HepG2 (cell line): Measurements from ENCODE around the gene MYO10. TPM values are rescaled to one million over a fixed set of nuclear protein-coding genes. Genes with fewer than 3 reads are reported as not detected.

Experiments used
- ATAC-seq: fragments of 200-7000 bp; cut with Tn5 transposase; 3 replicates; pipeline ENCODE4 v1.9.1; 2020; ENCODE audit warnings: mild to moderate bottlenecking, moderate library complexity
- BruUV-seq: library from RNA; stranded (reverse); fragments of 400-500 nt; replicated peaks from 2 replicates; lab custom pipeline; 2021; lab: Mats Ljungman, UMichigan
- CTCF ChIA-PET: fragments of 300-600 bp; formaldehyde crosslinking; extraction: SDS; loops from one replicate; lab custom pipeline; 2021; ENCODE audit warnings: low total read pairs, inconsistent platforms, low intra/inter-chr PET ratio; lab: Yijun Ruan, JAX
- POLR2A ChIA-PET: fragments of 350-600 bp; sonication (Branson Sonifier 250); formaldehyde crosslinking; loops from one replicate; lab custom pipeline; 2020; ENCODE audit warnings: antibody characterized with exemption, inconsistent platforms; lab: Yijun Ruan, JAX
- DNase-seq: peaks from one replicate; pipeline ENCODE4 v3.0.0-alpha.2; 2015; ENCODE audit warnings: low spot score
- FAIRE-seq: peaks from 3 replicates; lab custom pipeline; 2011; peaks lifted over from hg19 to GRCh38; lab: Jason Lieb, UNC
- H2AFZ ChIP-seq: one replicate; pipeline ENCODE4 v1.6.1; 2011; ENCODE audit warnings: low read length, inconsistent platforms
- H3K27ac ChIP-seq: fragments of 300-600 bp; 3 replicates; pipeline ENCODE4 v1.8.0; 2011; ENCODE audit warnings: mixed run types, mild to moderate bottlenecking, mixed read lengths, low read length, inconsistent platforms; ENCODE audit not compliant: insufficient read depth; ENCODE audit errors: extremely low read length
- H3K27me3 ChIP-seq, 2 experiments: fragments of 200-600 bp in 1 of 2; 2 replicates in 1 of 2; 3 replicates in 1 of 2; pipeline versions ENCODE4 v1.6.0 to v1.8.0; 2011; ENCODE audit warnings: low read length in 2 of 2, mild to moderate bottlenecking in 2 of 2, moderate library complexity in 2 of 2, inconsistent platforms in 1 of 2; ENCODE audit not compliant: insufficient read depth in 2 of 2, control insufficient read depth in 1 of 2
- H3K36me3 ChIP-seq, 2 experiments: fragments of 200-600 bp in 1 of 2; replicated peaks in 1 of 2; 2 replicates in 1 of 2; 3 replicates in 1 of 2; pipeline versions ENCODE4 v1.5.1 to v1.8.0; 2011; ENCODE audit warnings: low read length in 2 of 2, inconsistent platforms in 1 of 2; ENCODE audit not compliant: insufficient read depth in 2 of 2, control insufficient read depth in 1 of 2
- H3K4me1 ChIP-seq: 2 replicates; pipeline ENCODE4 v1.5.1; 2012; ENCODE audit warnings: low read length, inconsistent platforms; ENCODE audit not compliant: insufficient read depth
- H3K4me2 ChIP-seq: 2 replicates; pipeline ENCODE4 v1.6.0; 2011; ENCODE audit warnings: low read depth, low read length, inconsistent platforms
- H3K4me3 ChIP-seq, 3 experiments: fragments of 200-600 bp in 1 of 3; sonication (generic), shearing (Covaris generic) in 1 of 3; replicated peaks in 1 of 3; 2 replicates each; pipeline ENCODE4 v1.5.1; 2011 to 2016; ENCODE audit warnings: low read length in 3 of 3, inconsistent platforms in 2 of 3, low read depth in 2 of 3, mild to moderate bottlenecking in 2 of 3, control low read depth in 1 of 3, mixed read lengths in 1 of 3; ENCODE audit not compliant: insufficient read depth in 1 of 3
- H3K79me2 ChIP-seq: one replicate; pipeline ENCODE4 v1.6.1; 2011; ENCODE audit warnings: low read length, inconsistent platforms; ENCODE audit not compliant: insufficient read depth
- H3K9ac ChIP-seq: 2 replicates; pipeline ENCODE4 v1.6.0; 2011; ENCODE audit warnings: mild to moderate bottlenecking, low read depth, low read length, inconsistent platforms; ENCODE audit not compliant: insufficient read depth
- H3K9me3 ChIP-seq: 2 replicates; pipeline ENCODE4 v1.5.1; 2012; ENCODE audit warnings: mild to moderate bottlenecking, low read length
- H4K20me1 ChIP-seq: 2 replicates; pipeline ENCODE4 v1.6.0; 2011; ENCODE audit warnings: inconsistent platforms, mild to moderate bottlenecking, low read length, moderate library complexity; ENCODE audit not compliant: insufficient read depth
- KAT2B ChIP-seq: fragments of 150-350 bp; IDR thresholded peaks from 2 replicates; pipeline ENCODE4 v1.6.1; 2014; ENCODE audit warnings: low read depth, low read length, borderline replicate concordance
- PHF8 ChIP-seq: sonication (generic); formaldehyde crosslinking; IDR thresholded peaks from 2 replicates; pipeline ENCODE4 v1.5.0; 2020; ENCODE audit warnings: missing genetic modification reagents
- WGBS: methylation state at CpG from one replicate; pipeline ENCODE4 v1.1.6; 2017; ENCODE audit warnings: low lambda C conversion rate; 5-methylcytosine and 5-hydroxymethylcytosine counted together
- in situ Hi-C: cut with HindIII; loops from 2 replicates; pipeline ENCODE4 v1.10.0; 2017; ENCODE audit warnings: low pct_unique_long_range_greater_than_20kb; ENCODE audit not compliant: extremely low pct_ligation_motif_present
- intact Hi-C: fragments of 100-400 bp; cut with micrococcal nuclease; formaldehyde crosslinking; loops from one replicate; pipeline ENCODE4 v1.10.0; 2022; ENCODE audit not compliant: unreplicated experiment
- polyA plus RNA-seq, 8 experiments: library from polyadenylated mRNA; depleted of rRNA in 3 of 8; stranded (reverse) in 7 of 8; unstranded in 1 of 8; fragments of >200 nt; fragmentation: Illumina TruSeq in 4 of 8; extraction: Trizol in 4 of 8; gene quantifications; 2 replicates each; pipeline versions ENCODE4 v1.2.1 to v1.2.3, GENCODE V29; 2011 to 2016; ENCODE audit warnings: low read depth in 4 of 8, missing spikeins in 1 of 8, mixed read lengths in 1 of 8; ENCODE audit not compliant: insufficient read depth in 1 of 8
- total RNA-seq, 5 experiments: library from RNA; depleted of rRNA; stranded (reverse); fragments of >200 nt; fragmentation: Illumina TruSeq; extraction: Trizol; gene quantifications; 2 replicates each; pipeline ENCODE4 v1.2.3, GENCODE V29; 2016; ENCODE audit warnings: low read depth in 1 of 5
- TF ChIP-seq, protein P1 (sequence below), 2 experiments: fragments of 450-650 bp in 1 of 2; sonication (generic) in 1 of 2; formaldehyde crosslinking; IDR thresholded peaks; 2 replicates each; pipeline versions ENCODE4 v1.5.0 to v1.8.0; 2020 to 2022; ENCODE audit warnings: mild to moderate bottlenecking in 1 of 2, missing genetic modification reagents in 1 of 2
- TF ChIP-seq, protein P2 (sequence below): sonication (generic); formaldehyde crosslinking; IDR thresholded peaks from 2 replicates; pipeline ENCODE4 v1.5.1; 2020; ENCODE audit warnings: missing genetic modification reagents, mild to moderate bottlenecking, borderline replicate concordance

Gene MYO10
- total and polyA plus RNA-seq, 2 of the 13 experiments (the other 11 are each of a cell fraction or from before 2014, with no cell fraction given) = 4.5 to 14.0 TPM

GRCh38 chr5:16701134-16702099, 234.7 kb downstream of the MYO10 start:
- Histone ChIP-seq H4K20me1 (no peaks in the 10 kb centered on the region), H3K4me2 (no peak overlapping the region), H2AFZ (no peak overlapping the region), H3K9me3 (no peaks in the 10 kb centered on the region), H3K27ac (no peak overlapping the region), H3K4me3 (no peak overlapping the region), H3K36me3 (peaks cover 20 to 59% of the 10 kb centered on the region in 2 experiments; a peak in 4 of 5 replicates), H3K27me3 (no peaks in the 10 kb centered on the region), H3K9ac (no peak overlapping the region), H3K4me1 (no peaks in the 10 kb centered on the region), H3K79me2 (no peaks in the 10 kb centered on the region)
- 97% methylated on average over 47 of the region's 48 CpGs for WGBS
- no peak for TF ChIP-seq PHF8
- no peak for TF ChIP-seq KAT2B
- TF ChIP-seq, protein P1, sequence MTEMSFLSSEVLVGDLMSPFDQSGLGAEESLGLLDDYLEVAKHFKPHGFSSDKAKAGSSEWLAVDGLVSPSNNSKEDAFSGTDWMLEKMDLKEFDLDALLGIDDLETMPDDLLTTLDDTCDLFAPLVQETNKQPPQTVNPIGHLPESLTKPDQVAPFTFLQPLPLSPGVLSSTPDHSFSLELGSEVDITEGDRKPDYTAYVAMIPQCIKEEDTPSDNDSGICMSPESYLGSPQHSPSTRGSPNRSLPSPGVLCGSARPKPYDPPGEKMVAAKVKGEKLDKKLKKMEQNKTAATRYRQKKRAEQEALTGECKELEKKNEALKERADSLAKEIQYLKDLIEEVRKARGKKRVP (CRISPR knock-in tag; IDR thresholded peaks at IDR 0.05) = no peak
- TF ChIP-seq, protein P2, sequence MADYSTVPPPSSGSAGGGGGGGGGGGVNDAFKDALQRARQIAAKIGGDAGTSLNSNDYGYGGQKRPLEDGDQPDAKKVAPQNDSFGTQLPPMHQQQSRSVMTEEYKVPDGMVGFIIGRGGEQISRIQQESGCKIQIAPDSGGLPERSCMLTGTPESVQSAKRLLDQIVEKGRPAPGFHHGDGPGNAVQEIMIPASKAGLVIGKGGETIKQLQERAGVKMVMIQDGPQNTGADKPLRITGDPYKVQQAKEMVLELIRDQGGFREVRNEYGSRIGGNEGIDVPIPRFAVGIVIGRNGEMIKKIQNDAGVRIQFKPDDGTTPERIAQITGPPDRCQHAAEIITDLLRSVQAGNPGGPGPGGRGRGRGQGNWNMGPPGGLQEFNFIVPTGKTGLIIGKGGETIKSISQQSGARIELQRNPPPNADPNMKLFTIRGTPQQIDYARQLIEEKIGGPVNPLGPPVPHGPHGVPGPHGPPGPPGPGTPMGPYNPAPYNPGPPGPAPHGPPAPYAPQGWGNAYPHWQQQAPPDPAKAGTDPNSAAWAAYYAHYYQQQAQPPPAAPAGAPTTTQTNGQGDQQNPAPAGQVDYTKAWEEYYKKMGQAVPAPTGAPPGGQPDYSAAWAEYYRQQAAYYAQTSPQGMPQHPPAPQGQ = no peak
- FAIRE-seq (no peak), ATAC-seq (no peak), DNase-seq (no peak)
- TSS peak; percentile 49 for BruUV-seq
- ChIA-PET POLR2A (no interaction called here), CTCF (no interaction called here)
- intact Hi-C loops = no loop called here
- in situ Hi-C loops = no loop called here
